T47D (cell line): Measurements from ENCODE around the gene NTMT1.
A peak's percentile ranks its signal among the peaks of the same experiment; 100 is the strongest.

Source experiments
- DNase-seq, 2 experiments: peaks; one replicate each; pipeline versions ENCODE4 v3.0.0 to v3.0.0-alpha.2; 2011 to 2012; ENCODE audit warnings: low read depth in 1 of 2, low spot score in 1 of 2
- JUND ChIP-seq: IDR thresholded peaks from 2 replicates; pipeline ENCODE4 v1.6.1; 2012; ENCODE audit warnings: low read depth
- in situ Hi-C: cut with HindIII; loops from 2 replicates; pipeline ENCODE4 v1.10.0; 2016; ENCODE audit warnings: low sequenced_read_pairs, low pct_unique_long_range_greater_than_20kb

The NTMT1 gene

DNA sequence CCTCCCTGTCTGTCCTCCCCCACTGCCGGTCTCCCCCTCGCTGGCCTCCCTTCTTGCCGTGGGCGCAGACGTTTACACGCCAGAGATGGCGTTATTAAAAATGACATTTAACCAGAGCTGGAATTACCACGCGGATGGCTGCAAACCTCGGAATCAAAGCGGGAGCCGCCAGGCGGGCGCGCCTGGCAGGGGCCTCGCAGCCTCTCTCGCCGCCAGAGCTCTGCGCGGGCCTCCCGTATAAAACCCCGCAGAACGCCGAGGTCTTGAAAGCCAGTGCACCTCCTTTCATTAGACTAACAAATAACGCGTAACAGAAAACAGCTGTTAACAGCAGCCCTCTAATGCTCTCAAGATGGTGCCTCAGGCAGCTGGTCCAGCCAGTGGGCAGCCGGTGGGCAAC lies 49.7 kb downstream of the NTMT1 start:
- no peak for TF ChIP-seq JUND
- in situ Hi-C loops = no loop called here
- DNase-seq = no peak

DNA sequence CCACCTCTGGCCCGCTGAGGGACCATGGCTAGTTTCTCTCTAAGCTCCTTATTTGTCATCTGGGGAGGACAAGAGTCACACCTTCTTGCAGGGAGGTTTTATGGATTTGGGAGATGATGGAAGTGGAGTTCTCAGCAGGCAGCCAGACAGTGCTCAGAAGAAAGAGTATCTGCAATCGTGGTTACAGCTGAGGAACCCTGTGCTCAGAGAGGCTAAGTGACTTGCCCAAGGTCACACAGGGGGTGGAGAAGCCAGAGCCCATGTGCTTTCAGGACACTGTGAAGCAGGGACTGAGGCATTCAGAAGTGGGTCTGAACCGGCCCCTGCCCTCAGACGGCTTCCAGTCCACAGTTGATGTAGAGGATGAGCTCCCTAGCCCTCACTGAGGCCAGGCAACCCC lies 50.3 kb downstream of the NTMT1 start:
- in situ Hi-C loops = no loop called here
- no peak for DNase-seq
- no peak for TF ChIP-seq JUND

DNA sequence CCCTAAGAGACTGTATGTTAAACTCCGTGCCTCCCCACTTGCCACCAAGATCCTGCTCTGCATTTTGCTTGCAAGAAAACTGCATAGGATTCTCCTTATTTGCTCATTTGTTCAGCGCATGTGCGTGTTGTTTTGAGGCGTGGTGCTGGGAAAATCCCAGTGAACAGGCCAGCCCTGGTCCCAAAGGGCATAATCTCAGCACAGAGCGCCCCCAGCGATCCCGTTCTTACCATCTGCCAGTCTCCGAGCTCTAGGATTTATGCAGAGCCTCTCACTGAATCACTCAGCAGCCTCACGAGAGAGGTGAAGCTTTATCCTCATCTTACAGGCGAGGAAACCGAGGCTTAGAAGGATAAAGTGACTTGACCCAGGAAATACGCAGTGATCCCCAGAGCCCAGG lies 51.0 kb downstream of the NTMT1 start:
- no peak for TF ChIP-seq JUND
- DNase-seq = no peak
- in situ Hi-C loops = no loop called here

DNA sequence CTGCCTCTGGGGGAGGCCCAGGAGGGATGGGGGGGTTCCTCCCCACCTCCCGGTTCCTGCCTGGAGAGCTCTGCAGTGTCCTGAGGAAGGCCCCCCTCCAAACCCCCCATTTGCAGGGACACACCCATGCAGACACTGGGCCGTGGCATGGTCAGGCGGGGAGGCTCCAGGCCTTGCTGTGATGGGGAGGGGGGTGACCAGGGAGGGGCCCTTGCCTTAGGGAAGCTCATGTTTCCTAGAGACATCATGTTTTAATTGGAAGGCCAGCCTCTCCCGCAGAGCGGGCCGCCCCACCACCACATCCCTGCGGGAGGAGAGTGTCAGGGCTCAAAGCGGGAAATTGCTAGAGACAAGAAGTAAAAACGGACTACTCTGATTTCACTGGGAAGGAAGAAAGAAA lies 51.5 kb downstream of the NTMT1 start:
- in situ Hi-C loops = no loop called here
- no peak for TF ChIP-seq JUND
- DNase-seq = no peak

DNA sequence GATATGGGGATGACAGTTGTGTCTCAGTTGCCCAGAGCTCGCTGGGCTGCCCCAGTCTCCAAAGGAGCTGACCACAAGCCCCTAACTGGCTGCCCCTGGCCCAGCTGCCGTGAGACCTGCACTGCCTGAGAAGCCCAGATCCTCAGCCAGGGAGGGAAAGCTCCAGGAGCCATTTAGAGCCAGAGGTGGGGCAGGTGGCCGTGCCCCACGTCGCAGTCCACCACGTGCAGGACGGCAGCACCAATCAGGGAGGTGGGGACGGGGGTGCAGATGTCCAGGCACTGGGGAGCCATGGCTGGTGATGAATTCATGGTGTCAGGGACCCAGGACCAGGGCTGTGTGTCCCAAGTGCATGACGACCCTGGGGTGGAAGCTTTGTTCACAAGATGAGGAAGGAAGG lies 52.9 kb downstream of the NTMT1 start:
- in situ Hi-C loops = no loop called here
- DNase-seq = no peak

DNA sequence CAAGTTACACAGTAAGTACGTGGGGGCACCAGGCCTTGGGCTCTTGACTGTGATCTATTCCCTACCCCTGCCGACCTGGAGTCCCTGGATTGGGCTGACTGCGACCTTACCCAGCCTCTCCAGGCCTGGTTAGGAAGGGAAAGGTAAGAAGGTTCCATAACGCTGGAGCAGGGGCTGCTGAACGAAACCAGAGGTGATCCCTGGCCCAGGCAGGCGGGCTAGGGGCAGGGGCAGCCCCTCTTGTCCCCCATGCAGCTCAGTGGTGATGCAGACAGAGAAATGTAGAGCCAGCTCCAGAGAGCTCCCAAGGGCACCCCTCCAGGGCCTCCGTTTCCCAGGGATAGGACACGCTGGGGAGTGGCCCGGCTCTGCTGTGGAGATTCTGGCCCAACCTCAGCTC lies 53.6 kb downstream of the NTMT1 start:
- in situ Hi-C loops = no loop called here
- no peak for DNase-seq
- no peak for TF ChIP-seq JUND

More for the DNA sequence above, 52.9 kb downstream of the NTMT1 start:
- TF ChIP-seq JUND = no peak

DNA sequence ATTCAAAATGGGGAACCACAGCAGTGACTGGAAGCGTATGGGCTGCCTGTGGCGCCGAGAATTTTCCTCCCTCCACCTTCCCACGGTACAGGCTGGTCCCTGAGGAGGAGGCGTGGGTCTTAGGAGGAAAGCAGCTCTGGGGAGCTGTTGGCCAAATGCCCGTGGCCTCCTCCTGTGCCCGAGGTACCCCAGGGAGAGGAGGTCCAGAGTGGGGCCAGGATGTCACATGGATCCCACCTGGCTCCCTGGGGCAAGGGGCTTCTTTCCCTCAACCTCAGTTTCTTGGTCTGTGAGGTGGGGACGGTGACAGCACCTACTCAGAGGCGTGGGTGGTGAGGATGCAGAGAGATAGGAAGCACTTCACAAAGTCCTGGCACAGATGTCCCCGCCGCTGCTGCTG lies 56.0 kb downstream of the NTMT1 start:
- in situ Hi-C loops = no loop called here
- no peak for TF ChIP-seq JUND
- no peak for DNase-seq

DNA sequence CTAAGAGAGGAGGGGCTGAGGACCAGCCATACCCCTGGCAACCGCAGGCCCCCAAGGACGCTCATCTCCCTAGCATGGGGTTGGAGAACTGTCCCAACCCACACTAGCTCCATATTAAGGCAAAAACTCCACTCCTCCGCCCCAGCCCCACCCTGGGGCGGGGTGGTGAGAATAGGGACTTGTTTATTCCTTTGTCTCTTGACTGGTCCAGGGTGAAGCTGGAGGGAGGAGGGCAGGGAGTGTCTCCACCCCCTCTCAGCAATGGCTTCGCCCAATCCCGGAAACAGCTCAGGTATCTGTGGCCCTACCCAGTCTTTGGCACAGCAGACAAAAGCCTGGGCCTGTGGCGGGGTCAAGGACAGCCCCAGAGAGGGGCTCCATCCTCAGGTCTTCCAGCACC lies 56.4 kb downstream of the NTMT1 start:
- in situ Hi-C loops = no loop called here
- DNase-seq = no peak
- no peak for TF ChIP-seq JUND

DNA sequence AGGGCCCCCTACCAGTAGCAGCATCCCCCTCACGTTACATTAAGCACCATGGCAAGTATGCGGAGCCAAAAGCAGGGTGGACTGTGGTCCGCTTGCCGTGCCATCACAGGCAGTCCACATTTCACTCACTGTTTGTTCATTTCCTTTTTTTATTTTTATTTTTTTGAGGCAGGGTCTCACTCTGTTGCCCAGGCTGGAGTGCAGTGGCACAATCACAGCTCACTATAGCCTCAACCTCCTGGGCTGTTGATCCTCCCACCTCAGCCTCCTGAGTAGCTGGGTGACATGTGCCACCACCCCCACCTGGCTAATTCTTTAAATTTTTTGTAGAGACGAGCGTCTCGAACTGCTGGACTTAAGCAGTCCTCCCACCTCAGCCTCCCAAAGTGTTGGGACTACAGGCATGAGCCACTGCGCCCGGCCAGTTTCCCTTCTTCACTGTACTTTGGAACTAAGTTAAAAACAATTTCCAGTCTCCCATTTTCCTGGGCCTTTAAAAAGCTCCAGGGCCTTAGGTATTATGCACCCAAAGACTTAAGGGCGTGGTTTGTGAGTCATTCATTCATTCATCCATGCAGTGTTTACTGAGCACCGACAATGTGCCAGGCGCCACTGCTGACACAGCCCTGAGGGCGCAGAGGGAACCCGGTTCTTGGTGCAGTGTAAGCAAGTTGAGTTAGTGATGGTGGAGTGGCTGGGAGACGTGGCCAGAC lies 59.4 kb downstream of the NTMT1 start:
- no peak for TF ChIP-seq JUND
- in situ Hi-C loops = no loop called here
- DNase-seq = peak in 1 of 2 experiments; percentile 74
